KOPT-K1 (cell line): Measurements from ENCODE around the gene KRT14.
"Not testable (repeated sequence)": the region's sequence is repeated elsewhere in the genome, so short reads cannot be mapped to it uniquely, and the experiment has no call there.

Experiments used
- H3K27ac ChIP-seq: fragments of 200-600 bp; sonication (generic); 2 replicates; pipeline ENCODE4 v1.5.1; 2016; ENCODE audit warnings: antibody characterized with exemption, mild to moderate bottlenecking, low read depth, low read length; ENCODE audit not compliant: poor library complexity, severe bottlenecking
- H3K36me3 ChIP-seq: fragments of 200-600 bp; sonication (generic); 2 replicates; pipeline ENCODE4 v1.5.1; 2017; ENCODE audit warnings: antibody characterized with exemption, mild to moderate bottlenecking, low read length, moderate library complexity; ENCODE audit not compliant: insufficient read depth
- H3K9me3 ChIP-seq: fragments of 200-600 bp; sonication (generic); 2 replicates; pipeline ENCODE4 v1.5.1; 2017; ENCODE audit warnings: antibody characterized with exemption, low read length, mild to moderate bottlenecking; ENCODE audit not compliant: insufficient read depth, poor library complexity, severe bottlenecking

The KRT14 gene

GRCh38 chr17:41552455-41552854 is 34.2 kb downstream of the KRT14 start:
- Histone ChIP-seq H3K9me3 (no peaks in the 10 kb centered on the region), H3K36me3 (no peaks in the 10 kb centered on the region), H3K27ac (no peak overlapping the region)

- Histone ChIP-seq H3K36me3 (no peaks in the 10 kb centered on the region), H3K27ac (no peak overlapping the region), H3K9me3 (no peaks in the 10 kb centered on the region)
These were observed 35.3 kb downstream of the KRT14 start for GRCh38 chr17:41551365-41551764.

- no peak overlapping the region for H3K27ac ChIP-seq
- H3K9me3 ChIP-seq: no peaks in the 10 kb centered on the region
- H3K36me3 ChIP-seq: no peaks in the 10 kb centered on the region
These were observed 37.1 kb downstream of the KRT14 start for GRCh38 chr17:41549596-41550039.

GRCh38 chr17:41548844-41549595 is 37.7 kb downstream of the KRT14 start:
- H3K9me3 ChIP-seq: no peaks in the 10 kb centered on the region
- no peaks in the 10 kb centered on the region for H3K36me3 ChIP-seq
- H3K27ac ChIP-seq: no peak overlapping the region

GRCh38 chr17:41547921-41548843 is 38.5 kb downstream of the KRT14 start:
- no peak overlapping the region for H3K27ac ChIP-seq
- H3K36me3 ChIP-seq: no peaks in the 10 kb centered on the region
- H3K9me3 ChIP-seq: no peaks in the 10 kb centered on the region

GRCh38 chr17:41547378-41547841 is 39.3 kb downstream of the KRT14 start:
- no peaks in the 10 kb centered on the region for H3K9me3 ChIP-seq
- no peak overlapping the region for H3K27ac ChIP-seq
- no peaks in the 10 kb centered on the region for H3K36me3 ChIP-seq

- H3K27ac ChIP-seq: no peak overlapping the region
- no peaks in the 10 kb centered on the region for H3K9me3 ChIP-seq
- no peaks in the 10 kb centered on the region for H3K36me3 ChIP-seq
These were observed 39.9 kb downstream of the KRT14 start for GRCh38 chr17:41546819-41547218.

GRCh38 chr17:41545829-41546410 is 40.8 kb downstream of the KRT14 start:
- no peak overlapping the region for H3K27ac ChIP-seq
- no peaks in the 10 kb centered on the region for H3K36me3 ChIP-seq
- no peaks in the 10 kb centered on the region for H3K9me3 ChIP-seq

- H3K36me3 ChIP-seq: no peaks in the 10 kb centered on the region
- no peaks in the 10 kb centered on the region for H3K9me3 ChIP-seq
- no peak overlapping the region for H3K27ac ChIP-seq
These were observed 41.8 kb downstream of the KRT14 start for GRCh38 chr17:41544935-41545334.

GRCh38 chr17:41544491-41544892 is 42.2 kb downstream of the KRT14 start:
- Histone ChIP-seq H3K36me3 (no peaks in the 10 kb centered on the region), H3K9me3 (no peaks in the 10 kb centered on the region), H3K27ac (no peak overlapping the region)

GRCh38 chr17:41542786-41543185 is 43.9 kb downstream of the KRT14 start:
- not testable (repeated sequence) for H3K27ac ChIP-seq

GRCh38 chr17:41542357-41542756 is 44.3 kb downstream of the KRT14 start:
- no peaks in the 10 kb centered on the region for H3K36me3 ChIP-seq
- no peaks in the 10 kb centered on the region for H3K9me3 ChIP-seq
- H3K27ac ChIP-seq: no peak overlapping the region

More at GRCh38 chr17:41542786-41543185, 43.9 kb downstream of the KRT14 start:
- H3K9me3 ChIP-seq, H3K36me3 ChIP-seq: not testable (repeated sequence)

GRCh38 chr17:41540921-41541625 is 45.6 kb downstream of the KRT14 start:
- Histone ChIP-seq H3K36me3 (no peaks in the 10 kb centered on the region), H3K9me3 (no peaks in the 10 kb centered on the region), H3K27ac (no peak overlapping the region)

- Histone ChIP-seq H3K36me3 (no peaks in the 10 kb centered on the region), H3K9me3 (no peaks in the 10 kb centered on the region), H3K27ac (no peak overlapping the region)
These were observed 46.6 kb downstream of the KRT14 start for GRCh38 chr17:41539979-41540701.
